Adrenal gland (tissue), 12 donors: ENCODE measurements around the gene XG. TPM values are rescaled to one million over a fixed set of nuclear protein-coding genes. Genes with fewer than 3 reads are reported as not detected.
"Not testable (repeated sequence)": the region's sequence is repeated elsewhere in the genome, so short reads cannot be mapped to it uniquely, and the experiment has no call there.

ENCODE experiments used
- DNase-seq, 7 donors: peaks; one replicate each; pipeline ENCODE4 v3.0.0-alpha.2; 2019 to 2020
- H3K27ac ChIP-seq, 5 donors: fragments of 200-600 bp; sonication (generic) in 4 of 5; 1 replicate in 3 of 5; 2 replicates in 2 of 5; pipeline versions ENCODE4 v1.5.1 to v1.8.0; 2016 to 2020; ENCODE audit warnings: mild to moderate bottlenecking in 1 of 5
- H3K27me3 ChIP-seq: fragments of 200-600 bp; 2 replicates; pipeline ENCODE4 v1.8.0; 2021
- H3K36me3 ChIP-seq, 2 donors: fragments of 200-600 bp; replicated peaks in 1 of 2; 1 replicate in 1 of 2; 2 replicates in 1 of 2; pipeline versions ENCODE4 v1.5.1 to v1.8.0; 2018 to 2022
- H3K4me1 ChIP-seq, 2 donors: fragments of 200-600 bp; replicated peaks in 1 of 2; 1 replicate in 1 of 2; 2 replicates in 1 of 2; pipeline versions ENCODE4 v1.5.1 to v1.8.0; 2018 to 2021
- H3K4me3 ChIP-seq, 4 donors: fragments of 200-600 bp; sonication (generic) in 3 of 4; one replicate each; pipeline ENCODE4 v1.5.1; 2016 to 2018
- H3K9me3 ChIP-seq, 3 donors: fragments of 200-600 bp; sonication (generic) in 1 of 3; replicated peaks in 1 of 3; 1 replicate in 2 of 3; 2 replicates in 1 of 3; pipeline versions ENCODE4 v1.5.1 to v1.8.0; 2016 to 2021
- POLR2A ChIP-seq, 2 donors: fragments of 450-650 bp; IDR thresholded peaks; one replicate each; pipeline ENCODE4 v1.6.1; 2017; ENCODE audit warnings: antibody characterized with exemption in 2 of 2, mild to moderate bottlenecking in 2 of 2, moderate library complexity in 1 of 2
- WGBS, 4 donors: extraction: QIAGEN DNeasy Blood & Tissue Kit in 2 of 4; methylation state at CpG; one replicate each; pipeline versions ENCODE4 v1.1.5 to v1.1.7; 2013 to 2017; 5-methylcytosine and 5-hydroxymethylcytosine counted together
- intact Hi-C, 2 donors: fragments of 100-400 bp; cut with DNase I; formaldehyde crosslinking; loops; one replicate each; pipeline versions ENCODE4 v1.14.1 to v1.15.0; 2022 to 2023
- polyA plus RNA-seq, 3 donors: library from polyadenylated mRNA; stranded (reverse); fragments of 200-250 nt in 2 of 3; fragments of 350-450 nt in 1 of 3; fragmentation: Illumina TruSeq in 1 of 3; extraction: RNeasy Lipid Tissue Mini Kit (QIAGEN cat#74804) in 1 of 3; gene quantifications; one replicate each; pipeline ENCODE4 v1.2.3, GENCODE V29; 2013 to 2014
- total RNA-seq, 9 donors: library from RNA; depleted of rRNA in 4 of 9; stranded (reverse); fragments of >200 nt in 4 of 9; fragments of 120-200 nt in 1 of 9; fragmentation: NEBNext Ultra II Directional in 1 of 9; extraction: Animal tissue kit (Norgen Biotek cat#: 25700) in 1 of 9; gene quantifications; one replicate each; pipeline versions ENCODE4 v1.1.0 to v1.2.4, GENCODE V29; 2013 to 2023
- TF ChIP-seq, protein P1 (sequence below), 6 experiments: fragments of 450-650 bp in 4 of 6; fragments of 200-600 bp in 2 of 6; sonication (generic) in 1 of 6; IDR thresholded peaks; 1 replicate in 5 of 6; 2 replicates in 1 of 6; pipeline versions ENCODE4 v1.5.1 to v1.8.0; 2016 to 2021; ENCODE audit warnings: antibody characterized with exemption in 6 of 6, mild to moderate bottlenecking in 2 of 6, moderate library complexity in 1 of 6
- donor health status: healthy with polysubstance abuse.
- donor health status: Bipolar disorder and iron deficiency.
- donor health status: DM: yes; HTN: yes; CAD: no.
- donor health status: DM: no; HTN: no; CAD: no.
- donor health status: DM: no; HTN: no; CAD: no.
- donor health status: DM: yes; HTN: yes; CAD: no.

The XG gene
- total and polyA plus RNA-seq, 12 donors, result 0.06 to 0.07 TPM; not detected in 10

DNA sequence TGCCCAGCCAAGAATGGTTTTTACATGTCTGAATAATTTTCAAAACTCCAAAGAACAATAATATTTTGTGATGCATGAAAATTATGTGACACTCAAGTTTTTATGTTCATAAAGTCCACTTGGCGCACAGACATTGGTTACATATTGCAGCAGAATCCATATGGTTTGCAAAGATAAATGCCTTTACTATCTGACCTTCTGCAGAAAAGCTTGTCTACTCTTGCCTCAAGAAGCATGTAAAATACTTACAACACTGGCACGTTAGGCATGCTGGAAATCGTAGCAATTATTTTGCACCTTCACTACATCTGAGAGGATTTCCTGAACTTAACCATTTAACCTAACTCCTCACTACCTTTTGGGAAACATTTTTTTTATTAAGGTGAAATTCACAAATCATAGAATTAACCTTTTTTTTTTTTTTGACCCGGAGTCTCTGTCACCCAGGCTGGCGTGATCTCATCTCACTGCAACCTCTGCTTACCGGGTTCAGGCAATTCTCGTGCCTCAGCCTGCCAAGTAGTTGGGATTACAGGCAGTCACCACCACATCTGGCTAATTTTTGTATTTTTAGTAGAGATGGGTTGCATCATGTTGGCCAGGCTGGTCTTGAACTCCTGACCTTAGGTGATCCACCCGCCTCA is 3.5 kb upstream of the XG start:
- TF ChIP-seq POLR2A (IDR thresholded peaks at IDR 0.05), result no peak
- H3K27ac ChIP-seq, result no peak overlapping the region

DNA sequence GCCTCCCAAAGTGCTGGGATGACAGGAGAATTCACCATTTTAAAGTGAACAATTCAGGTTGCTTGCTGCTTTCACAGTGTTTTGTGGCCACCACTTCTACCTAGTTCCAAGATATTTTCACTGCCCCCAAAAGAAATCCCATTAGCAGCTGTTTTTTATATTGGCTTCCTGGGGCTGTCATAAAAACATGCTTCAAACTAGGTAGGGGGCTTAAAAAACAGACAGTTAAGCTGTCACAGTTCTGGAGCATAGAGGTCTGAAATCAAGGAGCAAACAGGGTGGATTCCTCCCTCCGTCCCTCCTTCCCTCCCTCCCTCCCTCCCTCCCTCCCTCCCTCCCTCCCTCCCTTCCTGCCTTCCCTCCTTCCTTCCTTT is 3.0 kb upstream of the XG start:
- intact Hi-C loops, result no loop called here
- Histone ChIP-seq H3K36me3 (no peaks in the 10 kb centered on the region), H3K27ac (no peak overlapping the region), H3K4me3 (no peak overlapping the region), H3K27me3 (no peaks in the 10 kb centered on the region), H3K9me3 (no peaks in the 10 kb centered on the region), H3K4me1 (no peaks in the 10 kb centered on the region)
- 7 to 46% (median 39%) methylated on average over 1 of the region's 1 CpG for WGBS, 4 donors
- DNase-seq, result no peak
- TF ChIP-seq, protein P1, sequence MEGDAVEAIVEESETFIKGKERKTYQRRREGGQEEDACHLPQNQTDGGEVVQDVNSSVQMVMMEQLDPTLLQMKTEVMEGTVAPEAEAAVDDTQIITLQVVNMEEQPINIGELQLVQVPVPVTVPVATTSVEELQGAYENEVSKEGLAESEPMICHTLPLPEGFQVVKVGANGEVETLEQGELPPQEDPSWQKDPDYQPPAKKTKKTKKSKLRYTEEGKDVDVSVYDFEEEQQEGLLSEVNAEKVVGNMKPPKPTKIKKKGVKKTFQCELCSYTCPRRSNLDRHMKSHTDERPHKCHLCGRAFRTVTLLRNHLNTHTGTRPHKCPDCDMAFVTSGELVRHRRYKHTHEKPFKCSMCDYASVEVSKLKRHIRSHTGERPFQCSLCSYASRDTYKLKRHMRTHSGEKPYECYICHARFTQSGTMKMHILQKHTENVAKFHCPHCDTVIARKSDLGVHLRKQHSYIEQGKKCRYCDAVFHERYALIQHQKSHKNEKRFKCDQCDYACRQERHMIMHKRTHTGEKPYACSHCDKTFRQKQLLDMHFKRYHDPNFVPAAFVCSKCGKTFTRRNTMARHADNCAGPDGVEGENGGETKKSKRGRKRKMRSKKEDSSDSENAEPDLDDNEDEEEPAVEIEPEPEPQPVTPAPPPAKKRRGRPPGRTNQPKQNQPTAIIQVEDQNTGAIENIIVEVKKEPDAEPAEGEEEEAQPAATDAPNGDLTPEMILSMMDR (IDR thresholded peaks at IDR 0.05), result no peak
- no peak for TF ChIP-seq POLR2A (IDR thresholded peaks at IDR 0.05)

More for the DNA sequence above, 3.5 kb upstream of the XG start:
- Histone ChIP-seq H3K9me3 (no peaks in the 10 kb centered on the region), H3K27me3 (no peaks in the 10 kb centered on the region), H3K4me3 (no peak overlapping the region), H3K4me1 (no peaks in the 10 kb centered on the region), H3K36me3 (no peaks in the 10 kb centered on the region)
- intact Hi-C loops, result no loop called here
- DNase-seq, result no peak
- WGBS, 4 donors, result 72 to 84% (median 78%) methylated on average over 8 of the region's 8 CpGs

DNA sequence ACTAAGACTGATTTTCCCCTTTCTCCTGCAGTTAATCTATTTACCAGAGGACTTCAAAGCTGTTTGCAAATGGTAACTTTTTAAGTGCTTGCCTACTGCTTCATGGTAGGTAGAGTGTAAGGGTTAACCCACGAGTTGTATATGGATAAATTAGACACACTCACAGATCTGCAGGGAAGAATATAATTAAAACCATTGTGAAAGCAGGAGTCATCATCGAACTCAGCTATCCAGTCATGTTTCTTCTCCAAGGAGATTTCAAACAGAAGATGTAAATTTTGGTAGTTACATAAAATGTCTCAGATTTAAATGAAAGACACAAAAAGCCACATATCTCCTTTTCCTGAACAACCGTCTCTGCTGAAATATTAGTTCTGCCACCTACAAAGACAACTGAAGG is 549 bp upstream of the XG start:
- no peaks in the 10 kb centered on the region for H3K9me3 ChIP-seq
- no peaks in the 10 kb centered on the region for H3K27me3 ChIP-seq
- H3K4me3 ChIP-seq, result no peak overlapping the region
- no peak for DNase-seq
- H3K4me1 ChIP-seq, result no peaks in the 10 kb centered on the region
- no peak overlapping the region for H3K27ac ChIP-seq
- TF ChIP-seq POLR2A (IDR thresholded peaks at IDR 0.05), result no peak
- TF ChIP-seq, protein P1 (IDR thresholded peaks at IDR 0.05), result no peak
- intact Hi-C loops, result no loop called here
- WGBS, 4 donors, result 39 to 48% (median 47%) methylated on average over 3 of the region's 3 CpGs
- no peaks in the 10 kb centered on the region for H3K36me3 ChIP-seq

DNA sequence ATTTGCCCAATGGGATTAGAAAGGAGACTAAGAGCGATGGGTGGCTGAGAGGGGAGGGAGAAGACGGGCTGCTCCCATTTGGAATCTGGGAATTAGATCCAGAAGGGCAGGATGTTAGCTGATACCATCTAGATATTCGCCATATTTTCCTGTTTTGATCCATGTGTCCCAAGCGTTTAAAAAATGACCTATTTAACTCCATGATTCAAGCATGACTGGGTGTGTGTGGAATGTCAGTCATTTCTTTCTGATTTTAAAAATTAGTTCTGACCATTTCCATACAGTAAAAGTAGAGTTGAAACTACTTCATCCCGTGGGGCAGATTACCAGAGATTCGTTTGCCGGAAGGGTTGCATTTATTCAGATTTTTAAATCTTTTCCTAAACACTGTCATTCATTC is 601 bp downstream of the XG start:
- DNase-seq, H3K27me3 ChIP-seq, H3K4me3 ChIP-seq, H3K9me3 ChIP-seq, intact Hi-C loops, H3K27ac ChIP-seq, H3K36me3 ChIP-seq, H3K4me1 ChIP-seq: not testable (repeated sequence)
- WGBS, 4 donors, result 66 to 83% (median 69%) methylated on average over 5 to 7 of the region's 7 CpGs

DNA sequence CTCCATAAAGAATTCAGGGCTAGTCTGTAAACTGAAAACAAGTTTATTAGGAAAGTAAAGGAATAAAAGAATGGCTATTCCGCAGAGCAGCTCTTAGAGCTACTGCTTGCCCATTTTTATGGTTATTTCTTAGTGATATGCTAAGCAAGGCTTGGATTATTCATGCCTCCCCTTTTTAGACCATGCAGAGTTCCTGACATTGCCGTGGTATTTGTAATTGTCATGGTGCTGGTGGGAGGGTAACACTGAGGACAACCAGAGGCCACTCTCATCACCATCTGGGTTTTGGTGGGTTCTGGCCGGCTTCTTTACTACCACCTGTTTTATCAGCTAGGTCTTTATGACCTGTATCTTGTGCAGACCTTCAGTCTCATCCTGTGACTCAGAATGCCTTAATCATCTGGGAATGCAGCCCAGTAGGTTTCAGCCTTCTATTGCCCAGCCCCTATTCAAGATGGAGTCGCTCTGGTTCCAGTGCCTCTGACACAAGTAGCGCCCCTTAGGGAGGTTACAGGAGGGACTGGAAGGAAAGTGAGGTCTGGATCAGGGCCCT is 3.4 kb downstream of the XG start:
- H3K9me3 ChIP-seq, H3K36me3 ChIP-seq, DNase-seq, intact Hi-C loops, H3K4me3 ChIP-seq, H3K4me1 ChIP-seq, H3K27ac ChIP-seq, H3K27me3 ChIP-seq: not testable (repeated sequence)
- WGBS, 4 donors, result 51 to 60% (median 52%) methylated on average over 5 of the region's 5 CpGs

DNA sequence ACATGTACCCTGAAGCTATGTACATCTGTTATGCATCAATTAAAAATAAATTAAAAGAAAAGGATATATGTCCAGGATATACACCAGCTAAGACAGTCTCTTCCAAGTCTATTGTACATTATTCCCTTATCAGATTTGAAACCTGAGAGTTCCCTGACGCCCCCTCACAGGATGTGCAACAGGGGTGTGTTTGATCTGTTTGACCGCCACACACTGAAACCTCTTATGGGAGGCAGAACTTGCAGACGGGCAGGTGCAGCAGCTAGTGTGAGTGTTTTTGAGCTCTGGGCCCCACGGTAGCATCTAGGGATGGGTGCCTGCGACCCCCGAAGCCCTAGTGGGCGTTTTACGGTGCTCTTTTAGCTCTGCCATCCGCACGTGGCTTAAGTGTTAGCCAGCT is 4.7 kb downstream of the XG start:
- WGBS, 4 donors, result 71 to 81% (median 77%) methylated on average over 10 of the region's 10 CpGs

More for the DNA sequence above, 4.7 kb downstream of the XG start:
- Histone ChIP-seq H3K4me3 (no peak overlapping the region), H3K9me3 (no peaks in the 10 kb centered on the region), H3K4me1 (no peaks in the 10 kb centered on the region), H3K36me3 (no peaks in the 10 kb centered on the region), H3K27me3 (no peaks in the 10 kb centered on the region), H3K27ac (no peak overlapping the region)
- TF ChIP-seq POLR2A (IDR thresholded peaks at IDR 0.05), result no peak
- TF ChIP-seq, protein P1 (IDR thresholded peaks at IDR 0.05), result no peak
- intact Hi-C loops, result no loop called here
- DNase-seq, result no peak
